ENCODE data around the gene PRR36. TPM values are rescaled to one million over a fixed set of nuclear protein-coding genes. Genes with fewer than 3 reads are reported as not detected.
"Not testable (repeated sequence)": the region's sequence is repeated elsewhere in the genome, so short reads cannot be mapped to it uniquely, and the experiment has no call there.

PRR36 gene
- total RNA-seq, 2 experiments from 2014 or later = 0.25 to 0.30 TPM

DNA sequence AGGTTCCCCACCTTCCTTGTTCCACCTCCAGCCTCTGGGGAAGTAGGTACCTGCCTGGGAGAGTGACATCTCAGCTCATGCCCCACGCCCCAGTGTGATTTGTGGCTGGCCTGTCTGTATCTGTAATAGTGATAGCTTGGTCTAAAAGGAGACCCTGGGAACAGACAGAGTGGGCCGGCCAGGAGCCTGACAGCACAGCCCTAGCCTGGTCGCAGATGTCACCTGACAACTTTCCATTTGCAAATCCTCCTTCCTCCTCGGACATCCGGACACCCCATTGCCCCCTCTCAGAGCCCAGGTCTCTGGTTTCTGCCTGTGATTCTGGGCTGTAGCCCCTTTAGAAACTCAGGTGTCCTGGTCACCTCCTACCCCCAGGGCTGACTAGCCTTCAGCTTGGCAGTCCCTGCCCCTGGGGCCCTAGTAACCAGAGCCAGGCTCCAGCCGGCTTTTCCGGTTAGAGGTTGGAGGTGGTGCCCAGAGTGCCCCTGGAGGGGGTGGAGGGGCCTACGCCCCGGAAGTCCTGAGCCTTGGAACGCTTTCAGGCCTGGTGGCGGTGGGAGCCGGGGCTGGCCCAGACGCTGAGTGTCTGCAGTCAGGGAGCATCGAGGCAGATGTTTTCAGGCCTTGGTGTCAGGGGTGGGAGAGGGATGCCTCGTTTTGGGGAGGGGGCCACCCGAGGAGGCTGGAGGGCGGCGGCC is 20.6 kb upstream of the PRR36 start:
- H3K4me1 ChIP-seq (ENCODE audit: insufficient read depth, low read length) = no peaks in the 10 kb centered on the region
- H3K9me3 ChIP-seq (ENCODE audit: control insufficient read depth in 1 of 2, insufficient read depth in 1 of 2, low read length in 2 of 2) = peaks cover 0 to 5% of the 10 kb centered on the region in 2 experiments
- TF ChIP-seq, protein P1, sequence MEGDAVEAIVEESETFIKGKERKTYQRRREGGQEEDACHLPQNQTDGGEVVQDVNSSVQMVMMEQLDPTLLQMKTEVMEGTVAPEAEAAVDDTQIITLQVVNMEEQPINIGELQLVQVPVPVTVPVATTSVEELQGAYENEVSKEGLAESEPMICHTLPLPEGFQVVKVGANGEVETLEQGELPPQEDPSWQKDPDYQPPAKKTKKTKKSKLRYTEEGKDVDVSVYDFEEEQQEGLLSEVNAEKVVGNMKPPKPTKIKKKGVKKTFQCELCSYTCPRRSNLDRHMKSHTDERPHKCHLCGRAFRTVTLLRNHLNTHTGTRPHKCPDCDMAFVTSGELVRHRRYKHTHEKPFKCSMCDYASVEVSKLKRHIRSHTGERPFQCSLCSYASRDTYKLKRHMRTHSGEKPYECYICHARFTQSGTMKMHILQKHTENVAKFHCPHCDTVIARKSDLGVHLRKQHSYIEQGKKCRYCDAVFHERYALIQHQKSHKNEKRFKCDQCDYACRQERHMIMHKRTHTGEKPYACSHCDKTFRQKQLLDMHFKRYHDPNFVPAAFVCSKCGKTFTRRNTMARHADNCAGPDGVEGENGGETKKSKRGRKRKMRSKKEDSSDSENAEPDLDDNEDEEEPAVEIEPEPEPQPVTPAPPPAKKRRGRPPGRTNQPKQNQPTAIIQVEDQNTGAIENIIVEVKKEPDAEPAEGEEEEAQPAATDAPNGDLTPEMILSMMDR (IDR thresholded peaks at IDR 0.05) = no peak
- Mint-ChIP-seq H3K9me3 (no peaks in the 10 kb centered on the region), H3K27ac (no peak overlapping the region), H3K27me3 (peaks cover 12% of the 10 kb centered on the region), H3K4me1 (ENCODE audit: low read depth) (no peaks in the 10 kb centered on the region), H3K36me3 (ENCODE audit: low read depth) (no peaks in the 10 kb centered on the region), H3K4me3 (no peak overlapping the region)
- ATAC-seq (ENCODE audit: poor library complexity) (no peak), DNase-seq (no peak)
- ChIA-PET CTCF (no interaction called here), POLR2A (no interaction called here)
- no peak overlapping the region for H3K27ac ChIP-seq (ENCODE audit: low read depth in 1 of 2, low read length in 2 of 2)
- peaks cover 12 to 13% of the 10 kb centered on the region in 2 experiments for H3K27me3 ChIP-seq (ENCODE audit: control insufficient read depth in 1 of 2, insufficient read depth in 2 of 2, low read length in 2 of 2)
- intact Hi-C loops (cut with DNase I, micrococcal nuclease) = no loop called here
- no peak overlapping the region for H3K4me3 ChIP-seq (ENCODE audit: low read length)
- no peaks in the 10 kb centered on the region for H3K36me3 ChIP-seq (ENCODE audit: insufficient read depth, low read length)

DNA sequence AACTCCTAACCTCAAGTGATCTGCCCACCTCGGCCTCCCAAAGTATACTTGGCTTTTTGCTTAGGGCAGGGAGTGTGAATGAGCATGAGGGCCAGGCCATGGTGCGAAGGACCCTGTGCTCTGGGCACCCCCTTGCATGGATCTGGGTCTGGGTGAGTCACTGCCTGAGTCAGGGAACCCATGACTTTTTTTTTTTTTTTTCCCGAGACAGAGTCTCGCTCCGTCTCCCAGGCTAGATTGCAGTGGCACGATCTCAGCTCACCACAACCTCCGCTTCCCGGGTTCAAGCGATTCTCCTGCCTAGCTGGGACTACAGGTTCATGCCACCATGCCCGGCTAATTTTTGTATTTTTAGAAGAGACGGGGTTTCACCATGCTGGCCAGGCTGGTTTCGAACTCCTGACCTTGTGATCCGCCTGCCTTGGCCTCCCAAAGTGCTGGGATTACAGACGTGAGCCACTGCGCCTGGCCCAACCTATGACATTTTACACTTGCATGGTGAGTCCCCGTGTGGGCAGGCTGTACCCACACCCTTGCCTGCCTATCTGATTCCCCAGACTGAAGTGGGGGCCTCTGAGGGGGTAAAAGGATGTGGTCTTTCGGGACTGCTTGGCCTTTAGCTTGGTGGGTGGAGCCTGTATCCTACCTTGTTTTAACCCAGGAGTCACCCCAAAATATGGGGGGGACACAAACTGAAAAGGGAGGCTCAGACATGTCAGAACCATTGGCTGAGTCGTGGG is 19.3 kb upstream of the PRR36 start:
- H3K27ac Mint-ChIP-seq; H3K36me3 ChIP-seq (ENCODE audit: insufficient read depth, low read length); H3K36me3 Mint-ChIP-seq (ENCODE audit: low read depth); POLR2A ChIA-PET; H3K9me3 Mint-ChIP-seq; H3K4me3 ChIP-seq (ENCODE audit: low read length); H3K9me3 ChIP-seq (ENCODE audit: control insufficient read depth in 1 of 2, insufficient read depth in 1 of 2, low read length in 2 of 2); intact Hi-C loops (cut with DNase I, micrococcal nuclease); ATAC-seq (ENCODE audit: poor library complexity); H3K4me3 Mint-ChIP-seq; DNase-seq; CTCF ChIA-PET; H3K4me1 ChIP-seq (ENCODE audit: insufficient read depth, low read length); H3K27ac ChIP-seq (ENCODE audit: low read depth in 1 of 2, low read length in 2 of 2); H3K4me1 Mint-ChIP-seq (ENCODE audit: low read depth): not testable (repeated sequence)
- peaks cover 18% of the 10 kb centered on the region for H3K27me3 Mint-ChIP-seq
- peaks cover 16 to 20% of the 10 kb centered on the region in 2 experiments for H3K27me3 ChIP-seq (ENCODE audit: control insufficient read depth in 1 of 2, insufficient read depth in 2 of 2, low read length in 2 of 2)

DNA sequence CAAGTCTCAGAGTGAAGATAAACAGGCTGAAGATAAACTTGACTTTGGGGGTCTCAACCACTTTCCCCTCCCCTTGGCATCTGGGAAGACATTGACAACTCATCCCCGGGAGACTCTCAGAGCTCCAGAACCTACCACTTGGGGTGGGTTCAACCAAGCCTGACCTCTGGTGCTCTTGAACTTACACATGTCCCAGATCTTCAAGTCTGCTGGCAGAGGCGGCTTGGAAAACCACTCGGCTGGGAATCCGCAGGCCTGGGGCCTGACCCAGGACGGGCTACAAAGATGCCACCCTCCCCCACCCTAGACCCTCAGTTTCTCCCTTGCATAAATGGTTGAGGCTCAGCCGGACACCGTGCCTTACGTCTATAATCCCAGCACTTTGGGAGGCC is 14.6 kb upstream of the PRR36 start:
- Mint-ChIP-seq H3K27ac (no peak overlapping the region), H3K27me3 (peaks cover 15% of the 10 kb centered on the region), H3K9me3 (no peaks in the 10 kb centered on the region), H3K4me1 (ENCODE audit: low read depth) (no peaks in the 10 kb centered on the region), H3K36me3 (ENCODE audit: low read depth) (no peaks in the 10 kb centered on the region), H3K4me3 (no peak overlapping the region)
- Histone ChIP-seq H3K4me1 (ENCODE audit: insufficient read depth, low read length) (peaks cover 9% of the 10 kb centered on the region), H3K9me3 (ENCODE audit: control insufficient read depth in 1 of 2, insufficient read depth in 1 of 2, low read length in 2 of 2) (peaks cover 0 to 4% of the 10 kb centered on the region in 2 experiments), H3K27ac (ENCODE audit: low read depth in 1 of 2, low read length in 2 of 2) (no peak overlapping the region), H3K36me3 (ENCODE audit: insufficient read depth, low read length) (no peaks in the 10 kb centered on the region), H3K27me3 (ENCODE audit: control insufficient read depth in 1 of 2, insufficient read depth in 2 of 2, low read length in 2 of 2) (peaks cover 18 to 19% of the 10 kb centered on the region in 2 experiments), H3K4me3 (ENCODE audit: low read length) (no peak overlapping the region)
- TF ChIP-seq, protein P1 (IDR thresholded peaks at IDR 0.05) = no peak
- ATAC-seq (ENCODE audit: poor library complexity) (no peak), DNase-seq (no peak)
- intact Hi-C loops (cut with DNase I, micrococcal nuclease) = no loop called here
- CTCF ChIA-PET = interaction anchor here (0.6 kb wide), 1 partner anchor 27 kb away, joined by 3 read pairs; no protein-coding TSS in a partner anchor
- POLR2A ChIA-PET = no interaction called here

All from CD4-positive, alpha-beta T cell (primary cell).